Measurements from ENCODE around the gene SPEM1.

SPEM1 gene

DNA sequence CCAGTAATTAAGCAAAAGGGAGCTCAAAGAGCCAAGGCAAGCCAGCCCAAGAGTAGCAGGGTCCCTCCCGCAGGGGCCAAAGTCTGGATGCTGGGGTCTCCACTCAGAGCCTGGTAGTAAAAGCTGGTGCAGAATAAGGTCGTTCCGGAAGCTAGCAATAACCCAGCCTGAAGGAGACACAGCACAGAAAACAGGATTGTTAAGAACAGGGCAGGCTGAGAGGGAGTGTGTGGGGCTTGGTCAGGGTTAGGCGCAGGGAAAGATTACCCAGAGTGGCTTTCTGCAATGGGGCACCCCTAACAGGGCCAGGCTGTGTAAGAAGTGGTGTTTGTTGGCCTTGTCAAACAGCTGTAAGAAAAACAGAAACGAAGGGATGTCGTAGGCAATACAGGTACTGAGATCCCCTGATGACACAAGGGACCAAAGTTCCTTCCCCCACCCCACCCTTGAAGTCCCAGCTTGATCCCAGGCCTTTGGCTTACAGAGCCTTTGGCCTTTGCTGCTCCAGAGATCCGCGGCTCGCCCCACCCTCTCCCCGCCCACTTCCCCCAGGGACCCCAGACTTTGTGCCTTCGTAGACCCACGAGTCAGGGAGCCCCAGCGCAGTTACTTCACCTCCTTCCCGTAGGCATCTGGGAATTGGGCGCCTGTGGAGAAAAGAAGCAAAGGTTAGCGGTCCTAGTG, 16.9 kb upstream of the SPEM1 start:
- TF ChIP-seq, protein P1, sequence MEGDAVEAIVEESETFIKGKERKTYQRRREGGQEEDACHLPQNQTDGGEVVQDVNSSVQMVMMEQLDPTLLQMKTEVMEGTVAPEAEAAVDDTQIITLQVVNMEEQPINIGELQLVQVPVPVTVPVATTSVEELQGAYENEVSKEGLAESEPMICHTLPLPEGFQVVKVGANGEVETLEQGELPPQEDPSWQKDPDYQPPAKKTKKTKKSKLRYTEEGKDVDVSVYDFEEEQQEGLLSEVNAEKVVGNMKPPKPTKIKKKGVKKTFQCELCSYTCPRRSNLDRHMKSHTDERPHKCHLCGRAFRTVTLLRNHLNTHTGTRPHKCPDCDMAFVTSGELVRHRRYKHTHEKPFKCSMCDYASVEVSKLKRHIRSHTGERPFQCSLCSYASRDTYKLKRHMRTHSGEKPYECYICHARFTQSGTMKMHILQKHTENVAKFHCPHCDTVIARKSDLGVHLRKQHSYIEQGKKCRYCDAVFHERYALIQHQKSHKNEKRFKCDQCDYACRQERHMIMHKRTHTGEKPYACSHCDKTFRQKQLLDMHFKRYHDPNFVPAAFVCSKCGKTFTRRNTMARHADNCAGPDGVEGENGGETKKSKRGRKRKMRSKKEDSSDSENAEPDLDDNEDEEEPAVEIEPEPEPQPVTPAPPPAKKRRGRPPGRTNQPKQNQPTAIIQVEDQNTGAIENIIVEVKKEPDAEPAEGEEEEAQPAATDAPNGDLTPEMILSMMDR (IDR thresholded peaks at IDR 0.05; ENCODE audit: insufficient read depth, missing control alignments) = no peak
- DNase-seq (ENCODE audit: insufficient read length, low spot score) = no peak
- no peak for FAIRE-seq

DNA sequence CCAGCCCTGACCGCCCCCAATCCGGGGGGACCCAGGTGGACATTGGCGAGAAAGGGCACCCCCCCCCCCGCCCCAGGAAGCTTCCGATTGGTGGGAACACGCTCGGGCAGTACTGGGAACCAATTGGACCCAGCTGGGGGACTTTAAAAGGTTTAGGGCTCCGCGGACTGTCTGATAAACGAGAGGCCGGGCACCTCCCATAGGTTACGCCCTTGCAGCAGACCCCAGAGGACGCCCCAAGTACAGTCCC, 16.5 kb upstream of the SPEM1 start:
- DNase-seq (ENCODE audit: insufficient read length, low spot score) = no peak

DNA sequence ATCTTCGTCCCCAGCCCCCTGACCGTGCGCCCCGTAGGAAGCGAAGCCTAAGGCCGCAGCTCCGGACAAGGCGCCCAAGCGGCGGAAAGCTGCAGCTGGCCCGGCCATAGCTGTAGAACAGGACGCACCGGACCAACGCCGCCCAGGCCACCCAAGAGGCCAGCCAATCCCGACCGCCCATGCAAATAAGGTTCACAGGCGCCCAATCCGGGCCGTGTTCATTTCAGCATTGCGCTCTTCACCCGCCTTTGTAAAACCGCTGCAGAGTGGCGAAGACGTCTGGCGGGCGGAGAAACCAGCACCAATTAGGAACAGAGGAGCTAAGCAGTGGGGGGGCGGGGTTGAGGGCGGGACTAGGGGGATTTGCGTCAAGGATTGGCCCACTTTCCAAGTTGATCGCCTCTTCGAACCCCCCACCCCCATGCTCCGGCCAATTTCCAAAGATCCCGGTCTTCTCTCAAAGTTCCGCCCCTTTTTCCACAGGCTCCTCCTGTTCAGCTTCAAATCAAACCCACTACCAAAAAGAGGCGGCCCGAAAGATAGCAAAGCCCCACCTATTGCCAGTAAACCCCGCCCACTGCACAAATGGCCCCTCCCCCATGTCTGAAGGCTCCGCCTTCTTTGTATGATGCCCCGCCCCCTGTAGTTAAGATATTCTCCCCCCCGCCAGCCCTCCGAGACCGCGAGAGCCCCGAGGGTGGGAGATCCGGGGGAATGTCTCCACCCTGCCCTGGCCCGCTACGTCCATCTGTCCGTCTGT, 16.0 kb upstream of the SPEM1 start, which contains the start of gene TMEM256:
TMEM256 (minus strand) TSS at position 121 of the 760 bp plus-strand sequence; CDS start at position 108, 13 bp downstream.
- FAIRE-seq = no peak

More for the DNA sequence above, 16.5 kb upstream of the SPEM1 start:
- TF ChIP-seq, protein P1 (IDR thresholded peaks at IDR 0.05; ENCODE audit: insufficient read depth, missing control alignments) = no peak
- FAIRE-seq = no peak

DNA sequence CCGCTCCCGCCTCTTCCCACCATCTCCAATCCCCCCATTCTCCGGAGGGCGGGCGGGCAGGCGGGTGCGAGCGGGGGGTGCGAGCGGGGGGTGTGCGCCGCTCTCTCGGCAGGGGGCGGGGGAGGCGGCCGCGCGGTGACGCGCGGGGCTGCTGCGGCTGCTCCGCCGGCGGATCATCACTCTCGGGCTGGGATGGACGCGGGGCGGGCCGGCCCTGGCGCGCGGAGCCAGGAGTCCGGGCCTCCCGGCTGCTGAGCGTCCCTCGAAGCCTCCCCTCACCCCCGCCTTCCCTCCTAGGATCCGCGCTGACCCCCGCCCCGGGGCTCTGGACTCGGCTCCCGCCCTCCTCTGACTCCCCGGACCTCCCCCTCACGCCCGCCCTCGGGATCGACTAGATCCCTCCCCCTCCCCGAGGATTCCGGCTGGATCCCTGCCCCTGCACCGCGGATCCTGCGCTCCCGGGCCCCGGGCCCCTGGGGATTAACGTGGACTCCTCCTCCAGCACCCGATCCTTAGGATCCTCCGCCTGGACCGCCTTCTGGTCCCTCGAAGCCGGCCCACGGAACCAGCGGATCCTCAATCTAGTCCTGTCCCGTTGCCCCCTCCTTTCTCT, 15.3 kb upstream of the SPEM1 start:
- TF ChIP-seq, protein P1 (IDR thresholded peaks at IDR 0.05; ENCODE audit: insufficient read depth, missing control alignments) = no peak
- DNase-seq (ENCODE audit: insufficient read length, low spot score) = no peak
- FAIRE-seq = no peak

More for the DNA sequence above, 16.0 kb upstream of the SPEM1 start, which contains the start of gene TMEM256:
- DNase-seq (ENCODE audit: insufficient read length, low spot score) = peak; percentile 66
- TF ChIP-seq, protein P1 (IDR thresholded peaks at IDR 0.05; ENCODE audit: insufficient read depth, missing control alignments) = no peak

DNA sequence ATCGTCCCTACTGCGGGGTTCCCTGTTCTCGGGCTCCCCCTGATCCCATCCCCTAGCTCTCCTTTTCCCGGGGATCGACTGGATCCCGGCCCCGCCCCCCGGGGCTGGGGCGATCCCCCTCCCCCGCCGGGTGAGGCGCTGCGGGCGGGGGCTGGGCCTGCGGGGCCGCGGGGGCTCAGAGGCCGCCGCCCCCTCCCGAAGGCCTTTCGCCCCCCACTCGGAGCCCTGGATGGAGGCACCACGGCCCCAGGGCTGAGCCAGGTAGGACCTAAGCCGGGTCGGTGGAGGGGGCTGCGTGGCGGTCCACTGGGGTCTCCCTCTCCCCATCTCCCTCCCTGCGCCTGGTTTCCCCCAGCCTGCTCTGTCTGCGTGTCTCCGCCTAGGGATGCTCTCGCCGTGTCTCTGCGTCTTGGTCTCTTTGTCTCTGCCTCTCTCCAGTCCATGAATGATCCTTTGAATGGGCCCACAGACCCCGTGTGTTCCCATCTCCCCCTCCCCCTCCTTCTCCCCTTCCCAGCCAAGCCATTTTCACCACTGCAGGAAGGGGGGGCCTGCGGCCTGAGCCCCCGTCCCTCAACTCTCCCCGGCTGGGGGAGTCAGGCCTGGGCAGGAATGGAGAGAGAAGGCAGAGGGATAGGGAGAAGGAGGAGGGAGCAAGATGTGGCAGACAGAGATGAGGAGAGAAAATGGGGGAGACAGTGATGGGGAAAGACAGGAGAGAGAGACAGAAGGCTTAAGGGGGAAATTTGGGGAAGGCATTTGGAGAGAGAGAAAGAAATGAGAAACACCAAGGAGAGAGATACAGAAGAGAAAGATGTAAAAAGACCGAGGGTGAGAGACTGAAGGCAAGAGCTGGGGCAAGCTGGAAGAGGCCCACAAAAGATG, 14.5 kb upstream of the SPEM1 start:
- TF ChIP-seq, protein P1 (IDR thresholded peaks at IDR 0.05; ENCODE audit: insufficient read depth, missing control alignments) = no peak
- FAIRE-seq (no peak), DNase-seq (ENCODE audit: insufficient read length, low spot score) (no peak)

DNA sequence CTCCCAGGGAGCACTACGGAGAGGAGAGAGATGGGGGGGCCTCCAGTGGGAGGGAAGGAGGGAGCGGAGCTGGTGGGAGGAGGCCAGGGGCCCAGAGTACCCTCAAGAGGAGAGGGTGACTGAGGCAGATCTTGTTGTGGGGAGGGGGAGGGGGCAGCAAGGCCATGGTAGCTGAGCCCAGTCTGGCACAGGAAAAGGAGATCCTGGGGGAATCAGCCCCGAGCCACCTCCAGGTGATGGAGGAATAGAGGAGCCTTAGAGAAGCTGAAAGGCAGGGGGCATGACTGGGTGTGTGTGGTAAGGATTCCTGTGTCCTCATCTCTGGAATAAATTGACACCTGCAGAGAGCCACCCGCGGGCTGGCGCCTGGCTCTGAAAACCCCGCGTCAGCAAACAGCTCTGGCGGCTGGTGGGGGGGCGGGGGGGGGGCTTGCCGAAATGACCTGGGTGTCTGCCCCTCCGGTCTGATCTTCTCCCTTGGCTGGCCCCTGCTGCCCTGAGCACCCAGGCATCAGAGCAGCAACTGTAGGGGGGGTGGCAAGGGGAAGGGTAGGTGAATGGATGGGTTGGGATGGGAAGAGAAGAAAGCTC, 13.8 kb upstream of the SPEM1 start:
- FAIRE-seq (no peak), DNase-seq (ENCODE audit: insufficient read length, low spot score) (no peak)
- TF ChIP-seq, protein P1 (IDR thresholded peaks at IDR 0.05; ENCODE audit: insufficient read depth, missing control alignments) = no peak
